Naive thymus-derived CD4-positive, alpha-beta T cell (primary cell): ENCODE measurements around the gene SAMM50. TPM values are rescaled to one million over a fixed set of nuclear protein-coding genes. Genes with fewer than 3 reads are reported as not detected.
A peak's percentile ranks its signal among the peaks of the same experiment; 100 is the strongest.

Source experiments
- ATAC-seq: fragments of 150-1000 bp; cut with Tn5 transposase; 2 replicates; pipeline ENCODE4 v1.10.0; 2021; ENCODE audit warnings: mild to moderate bottlenecking, moderate library complexity
- CTCF ChIA-PET: fragments of 350-600 bp; sonication (Branson Sonifier 250); formaldehyde crosslinking; loops from one replicate; lab custom pipeline; 2021; ENCODE audit warnings: antibody characterized with exemption; lab: Charles Lee
- POLR2A ChIA-PET: fragments of 350-600 bp; sonication (Branson Sonifier 250); formaldehyde crosslinking; loops from one replicate; lab custom pipeline; 2021; ENCODE audit warnings: antibody characterized with exemption, inconsistent platforms; lab: Charles Lee
- DNase-seq, 9 donors: peaks; one replicate each; pipeline versions ENCODE4 v3.0.0 to v3.0.0-alpha.2; 2020 to 2022; ENCODE audit warnings: mixed read lengths in 1 of 9
- H3K27ac ChIP-seq: one replicate; pipeline ENCODE4 v1.7.0; 2013; ENCODE audit warnings: mild to moderate bottlenecking, low read depth, low read length, moderate library complexity
- H3K27me3 ChIP-seq, 2 donors: one replicate each; pipeline ENCODE4 v1.7.0; 2013; ENCODE audit warnings: low read length in 2 of 2, mild to moderate bottlenecking in 2 of 2, moderate library complexity in 2 of 2; ENCODE audit not compliant: control insufficient read depth in 2 of 2, insufficient read depth in 2 of 2
- H3K36me3 ChIP-seq, 3 experiments: 1 replicate in 2 of 3; 2 replicates in 1 of 3; pipeline ENCODE4 v1.7.0; 2013; ENCODE audit warnings: low read length in 3 of 3, mild to moderate bottlenecking in 3 of 3, moderate library complexity in 1 of 3; ENCODE audit not compliant: insufficient read depth in 3 of 3, control insufficient read depth in 2 of 3
- H3K4me1 ChIP-seq, 2 donors: one replicate each; pipeline ENCODE4 v1.7.0; 2013; ENCODE audit warnings: low read length in 2 of 2, mild to moderate bottlenecking in 2 of 2, moderate library complexity in 1 of 2; ENCODE audit not compliant: control insufficient read depth in 2 of 2, insufficient read depth in 2 of 2
- H3K4me3 ChIP-seq: 2 replicates; pipeline ENCODE4 v1.7.0; 2013; ENCODE audit warnings: mild to moderate bottlenecking, low read length
- H3K9me3 ChIP-seq, 3 experiments: 1 replicate in 2 of 3; 2 replicates in 1 of 3; pipeline ENCODE4 v1.7.0; 2013; ENCODE audit warnings: low read length in 3 of 3; ENCODE audit not compliant: control insufficient read depth in 2 of 3
- H3K27ac Mint-ChIP-seq, 9 donors: one replicate each; pipeline ENCODE4 v1.8.0; 2020 to 2022; ENCODE audit warnings: mixed read lengths in 9 of 9, mild to moderate bottlenecking in 8 of 9, moderate library complexity in 5 of 9, inconsistent platforms in 2 of 9
- H3K27me3 Mint-ChIP-seq, 5 donors: one replicate each; pipeline ENCODE4 v1.8.0; 2021 to 2022; ENCODE audit warnings: mixed read lengths in 5 of 5, mild to moderate bottlenecking in 1 of 5
- H3K36me3 Mint-ChIP-seq, 5 donors: one replicate each; pipeline ENCODE4 v1.8.0; 2020 to 2022; ENCODE audit warnings: mixed read lengths in 5 of 5, mild to moderate bottlenecking in 3 of 5, inconsistent platforms in 1 of 5
- H3K4me1 Mint-ChIP-seq, 7 donors: one replicate each; pipeline ENCODE4 v1.8.0; 2020 to 2022; ENCODE audit warnings: mixed read lengths in 7 of 7, mild to moderate bottlenecking in 3 of 7, inconsistent platforms in 1 of 7
- H3K4me3 Mint-ChIP-seq, 10 donors: one replicate each; pipeline ENCODE4 v1.8.0; 2020 to 2022; ENCODE audit warnings: mild to moderate bottlenecking in 10 of 10, mixed read lengths in 10 of 10, moderate library complexity in 6 of 10, inconsistent platforms in 2 of 10
- H3K9me3 Mint-ChIP-seq, 11 donors: one replicate each; pipeline ENCODE4 v1.8.0; 2020 to 2022; ENCODE audit warnings: mixed read lengths in 11 of 11, mild to moderate bottlenecking in 4 of 11, inconsistent platforms in 1 of 11, moderate library complexity in 1 of 11
- intact Hi-C, 2 donors: fragments of 100-400 bp; cut with micrococcal nuclease; formaldehyde crosslinking; loops; one replicate each; pipeline ENCODE4 v1.15.1; 2023
- polyA plus RNA-seq, 2 donors: library from polyadenylated mRNA; unstranded; fragments of 300-500 nt; fragmentation: Illumina TruSeq; gene quantifications; one replicate each; pipeline ENCODE4 v1.2.3, GENCODE V29; 2021
- total RNA-seq, 6 experiments: library from RNA in 5 of 6; stranded (reverse) in 5 of 6; gene quantifications; 1 replicate in 5 of 6; 2 replicates in 1 of 6; pipeline ENCODE4 v1.2.3 and lab custom pipeline; 2021 to 2026

Gene SAMM50
- total and polyA plus RNA-seq, 7 experiments from 2014 or later, result 25.9 to 62.3 (median 36.2) TPM

GRCh38 chr22:43972931-43973462 is 17.8 kb downstream of the SAMM50 start:
- no peak for ATAC-seq
- H3K4me3 Mint-ChIP-seq, result no peak overlapping the region
- CTCF ChIA-PET, result interaction anchor here (1.0 kb wide), 1 partner anchor 20 kb away, joined by 3 read pairs; no protein-coding TSS in a partner anchor

GRCh38 chr22:43974028-43974545 is 18.8 kb downstream of the SAMM50 start:
- no peak overlapping the region for H3K27ac ChIP-seq
- no peak overlapping the region for H3K4me3 ChIP-seq
- H3K4me1 Mint-ChIP-seq, result peaks cover 0 to 2% (median 0%) of the 10 kb centered on the region in 7 donors
- no peaks in the 10 kb centered on the region for H3K27me3 Mint-ChIP-seq
- H3K4me3 Mint-ChIP-seq, result no peak overlapping the region
- ATAC-seq (no peak), DNase-seq (no peak)
- ChIA-PET CTCF (no interaction called here), POLR2A (no interaction called here)
- peaks cover 22 to 95% (median 29%) of the 10 kb centered on the region in 3 experiments for H3K36me3 ChIP-seq
- peaks cover 8 to 61% (median 16%) of the 10 kb centered on the region in 5 donors for H3K36me3 Mint-ChIP-seq
- no peaks in the 10 kb centered on the region for H3K27me3 ChIP-seq
- no peaks in the 10 kb centered on the region for H3K9me3 Mint-ChIP-seq
- no peaks in the 10 kb centered on the region for H3K9me3 ChIP-seq
- intact Hi-C loops, result no loop called here
- H3K27ac Mint-ChIP-seq, result no peak overlapping the region
- no peaks in the 10 kb centered on the region for H3K4me1 ChIP-seq

More at GRCh38 chr22:43972931-43973462, 17.8 kb downstream of the SAMM50 start:
- Mint-ChIP-seq H3K4me1 (peaks cover 0 to 2% (median 0%) of the 10 kb centered on the region in 7 donors), H3K27ac (no peak overlapping the region), H3K36me3 (peaks cover 5 to 66% (median 12%) of the 10 kb centered on the region in 5 donors), H3K9me3 (no peaks in the 10 kb centered on the region), H3K27me3 (no peaks in the 10 kb centered on the region)
- no peaks in the 10 kb centered on the region for H3K4me1 ChIP-seq
- peaks cover 26 to 96% (median 33%) of the 10 kb centered on the region in 3 experiments for H3K36me3 ChIP-seq
- no peak overlapping the region for H3K4me3 ChIP-seq
- no peaks in the 10 kb centered on the region for H3K9me3 ChIP-seq
- H3K27ac ChIP-seq, result no peak overlapping the region
- no peak for DNase-seq
- no peaks in the 10 kb centered on the region for H3K27me3 ChIP-seq
- POLR2A ChIA-PET, result interaction anchor here (1.3 kb wide), 1 partner anchor 18 kb away, joined by 3 read pairs; the partner anchor contains the start of gene SAMM50
- intact Hi-C loops, result no loop called here

DNA sequence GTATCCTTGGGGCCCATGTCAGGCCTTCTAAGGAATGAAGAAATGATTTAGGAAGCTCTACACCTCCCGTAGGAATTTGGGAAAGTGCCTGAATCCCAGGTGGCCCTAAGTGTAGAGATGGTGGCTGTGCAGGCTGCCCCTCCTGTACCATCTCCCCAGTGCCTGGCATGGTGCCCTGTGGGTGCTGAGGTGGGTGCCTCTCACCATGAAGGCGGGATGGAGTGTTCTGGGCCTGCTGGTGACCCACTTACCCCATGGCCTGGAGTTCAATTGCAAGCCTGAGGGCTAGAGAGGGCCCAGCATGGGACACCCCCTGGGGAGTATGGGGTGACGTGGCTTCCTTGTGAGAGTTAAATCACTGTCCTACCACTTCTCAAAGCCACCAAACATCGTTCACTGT is 19.8 kb downstream of the SAMM50 start:
- Mint-ChIP-seq H3K27me3 (no peaks in the 10 kb centered on the region), H3K4me3 (no peak overlapping the region), H3K36me3 (peaks cover 14 to 63% (median 26%) of the 10 kb centered on the region in 5 donors), H3K27ac (no peak overlapping the region), H3K4me1 (peaks cover 0 to under 1% (median 0%) of the 10 kb centered on the region in 7 donors), H3K9me3 (peaks cover 0 to 1% (median 0%) of the 10 kb centered on the region in 11 donors)
- Histone ChIP-seq H3K27me3 (no peaks in the 10 kb centered on the region), H3K9me3 (no peaks in the 10 kb centered on the region), H3K4me3 (no peak overlapping the region), H3K36me3 (peaks cover 12 to 95% (median 24%) of the 10 kb centered on the region in 3 experiments), H3K4me1 (no peaks in the 10 kb centered on the region), H3K27ac (no peak overlapping the region)
- ChIA-PET CTCF (no interaction called here), POLR2A (no interaction called here)
- intact Hi-C loops, result no loop called here
- no peak for ATAC-seq
- DNase-seq, result no peak

- CTCF ChIA-PET, result no interaction called here
- Mint-ChIP-seq H3K4me3 (no peak overlapping the region), H3K36me3 (peaks cover 17 to 66% (median 29%) of the 10 kb centered on the region in 5 donors), H3K9me3 (peaks cover 0 to 1% (median 0%) of the 10 kb centered on the region in 11 donors), H3K4me1 (peaks cover 0 to 4% (median 0%) of the 10 kb centered on the region in 7 donors), H3K27me3 (no peaks in the 10 kb centered on the region), H3K27ac (no peak overlapping the region)
- Histone ChIP-seq H3K9me3 (no peaks in the 10 kb centered on the region), H3K27me3 (no peaks in the 10 kb centered on the region), H3K4me3 (no peak overlapping the region), H3K36me3 (peaks cover 9 to 98% (median 19%) of the 10 kb centered on the region in 3 experiments), H3K4me1 (no peaks in the 10 kb centered on the region), H3K27ac (no peak overlapping the region)
- ATAC-seq, result no peak
- intact Hi-C loops, result no loop called here
- POLR2A ChIA-PET, result no interaction called here
- DNase-seq, result no peak
Measured at GRCh38 chr22:43976861-43977795, 21.9 kb downstream of the SAMM50 start.

DNA sequence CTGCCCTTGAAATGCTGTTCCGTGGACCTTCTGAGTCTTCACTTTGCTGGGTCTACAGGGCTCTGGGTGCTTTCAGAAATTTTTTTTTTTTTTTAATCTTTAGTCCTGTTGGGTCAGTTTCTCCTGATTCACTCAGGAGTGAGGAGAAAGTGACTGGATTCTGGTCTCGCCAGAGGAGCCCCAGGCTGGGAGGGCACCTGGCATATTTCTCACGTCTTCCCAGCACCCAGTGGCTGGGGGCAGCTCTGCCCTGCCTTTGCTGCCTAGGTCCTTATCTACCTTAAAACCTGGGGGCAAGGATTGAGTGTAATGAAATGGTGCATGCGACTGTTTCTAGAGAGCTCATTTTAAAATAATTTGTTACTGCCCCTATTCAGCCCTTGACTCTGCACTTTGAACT is 23.3 kb downstream of the SAMM50 start:
- Mint-ChIP-seq H3K36me3 (peaks cover 17 to 58% (median 27%) of the 10 kb centered on the region in 5 donors), H3K27me3 (no peaks in the 10 kb centered on the region), H3K4me1 (peaks cover 0 to 4% (median 0%) of the 10 kb centered on the region in 7 donors), H3K4me3 (no peak overlapping the region), H3K27ac (peak overlapping the region in 2 of 9 donors; percentile 11 to 78), H3K9me3 (peaks cover 0 to 1% (median 0%) of the 10 kb centered on the region in 11 donors)
- ChIA-PET POLR2A (no interaction called here), CTCF (no interaction called here)
- Histone ChIP-seq H3K4me3 (no peak overlapping the region), H3K36me3 (peaks cover 0 to 98% (median 10%) of the 10 kb centered on the region in 3 experiments), H3K27ac (no peak overlapping the region), H3K4me1 (no peaks in the 10 kb centered on the region), H3K27me3 (no peaks in the 10 kb centered on the region), H3K9me3 (no peaks in the 10 kb centered on the region)
- DNase-seq (no peak), ATAC-seq (no peak)
- intact Hi-C loops, result no loop called here

GRCh38 chr22:43980579-43980978 is 25.3 kb downstream of the SAMM50 start:
- intact Hi-C loops, result no loop called here
- no peak overlapping the region for H3K4me3 ChIP-seq
- peaks cover 0 to 1% (median 0%) of the 10 kb centered on the region in 11 donors for H3K9me3 Mint-ChIP-seq
- ATAC-seq (no peak), DNase-seq (no peak)
- POLR2A ChIA-PET, result no interaction called here
- CTCF ChIA-PET, result no interaction called here
- H3K36me3 ChIP-seq, result peaks cover 0 to 92% (median 0%) of the 10 kb centered on the region in 3 experiments
- H3K36me3 Mint-ChIP-seq, result peaks cover 21 to 60% (median 25%) of the 10 kb centered on the region in 5 donors
- no peak overlapping the region for H3K4me3 Mint-ChIP-seq
- no peaks in the 10 kb centered on the region for H3K4me1 ChIP-seq
- peaks cover 0 to 4% (median 0%) of the 10 kb centered on the region in 7 donors for H3K4me1 Mint-ChIP-seq
- H3K9me3 ChIP-seq, result no peaks in the 10 kb centered on the region
- no peaks in the 10 kb centered on the region for H3K27me3 ChIP-seq
- H3K27ac ChIP-seq, result no peak overlapping the region
- H3K27me3 Mint-ChIP-seq, result no peaks in the 10 kb centered on the region
- H3K27ac Mint-ChIP-seq, result no peak overlapping the region
